Astrocyte (in vitro differentiated cells and primary cell): ENCODE results near the gene ACACA. TPM values are rescaled to one million over a fixed set of nuclear protein-coding genes. Genes with fewer than 3 reads are reported as not detected.

Experiments used
- DNase-seq: peaks from one replicate; pipeline ENCODE4 v3.0.0-alpha.2; 2010; ENCODE audit warnings: low read depth
- FAIRE-seq: peaks from 2 replicates; lab custom pipeline; 2011; peaks lifted over from hg19 to GRCh38; lab: Jason Lieb, UNC
- H2AFZ ChIP-seq: 2 replicates; pipeline ENCODE4 v1.6.0; 2012; ENCODE audit warnings: low read depth, low read length, inconsistent platforms
- H3K27ac ChIP-seq: 2 replicates; pipeline ENCODE4 v1.5.1; 2011; ENCODE audit warnings: low read depth, low read length, inconsistent platforms
- H3K27me3 ChIP-seq: 2 replicates; pipeline ENCODE4 v1.6.0; 2011; ENCODE audit warnings: low read length, inconsistent platforms; ENCODE audit not compliant: insufficient read depth
- H3K36me3 ChIP-seq: 2 replicates; pipeline ENCODE4 v1.5.1; 2011; ENCODE audit warnings: low read length, inconsistent platforms; ENCODE audit not compliant: insufficient read depth
- H3K4me1 ChIP-seq: 2 replicates; pipeline ENCODE4 v1.5.1; 2011; ENCODE audit warnings: low read length, inconsistent platforms; ENCODE audit not compliant: insufficient read depth
- H3K4me2 ChIP-seq: 2 replicates; pipeline ENCODE4 v1.6.0; 2012; ENCODE audit warnings: low read length, inconsistent platforms
- H3K4me3 ChIP-seq: 2 replicates; pipeline ENCODE4 v1.5.1; 2011; ENCODE audit warnings: low read depth, mild to moderate bottlenecking, low read length, inconsistent platforms; ENCODE audit not compliant: insufficient read depth
- H3K79me2 ChIP-seq: 2 replicates; pipeline ENCODE4 v1.6.0; 2012; ENCODE audit warnings: mild to moderate bottlenecking, low read length, inconsistent platforms; ENCODE audit not compliant: insufficient read depth
- H3K9ac ChIP-seq: 2 replicates; pipeline ENCODE4 v1.6.0; 2012; ENCODE audit warnings: mild to moderate bottlenecking, low read length, inconsistent platforms
- H3K9me3 ChIP-seq: 2 replicates; pipeline ENCODE4 v1.5.1; 2012; ENCODE audit warnings: low read depth, mild to moderate bottlenecking, low read length, inconsistent platforms; ENCODE audit not compliant: insufficient read depth
- H4K20me1 ChIP-seq: 2 replicates; pipeline ENCODE4 v1.6.0; 2012; ENCODE audit warnings: low read length, inconsistent platforms; ENCODE audit not compliant: insufficient read depth
- H3K27ac Mint-ChIP-seq: one replicate; pipeline ENCODE4 v1.8.0; 2021; ENCODE audit warnings: mild to moderate bottlenecking, mixed read lengths; ENCODE audit not compliant: unreplicated experiment
- H3K27me3 Mint-ChIP-seq: one replicate; pipeline ENCODE4 v1.8.0; 2021; ENCODE audit warnings: low read depth, mixed read lengths; ENCODE audit not compliant: unreplicated experiment
- H3K36me3 Mint-ChIP-seq: one replicate; pipeline ENCODE4 v1.8.0; 2021; ENCODE audit warnings: low read depth, mixed read lengths; ENCODE audit not compliant: unreplicated experiment
- H3K4me1 Mint-ChIP-seq: one replicate; pipeline ENCODE4 v1.8.0; 2021; ENCODE audit warnings: low read depth, mixed read lengths; ENCODE audit not compliant: unreplicated experiment
- H3K4me3 Mint-ChIP-seq: one replicate; pipeline ENCODE4 v1.8.0; 2021; ENCODE audit warnings: mild to moderate bottlenecking, moderate library complexity, mixed read lengths; ENCODE audit not compliant: unreplicated experiment
- H3K9me3 Mint-ChIP-seq: one replicate; pipeline ENCODE4 v1.8.0; 2021; ENCODE audit warnings: mild to moderate bottlenecking, mixed read lengths; ENCODE audit not compliant: unreplicated experiment
- EZH2 ChIP-seq: IDR thresholded peaks from 2 replicates; pipeline ENCODE4 v1.6.1; 2012; ENCODE audit warnings: mild to moderate bottlenecking, low read length, inconsistent platforms; ENCODE audit not compliant: insufficient read depth
- total RNA-seq: library from RNA; stranded (reverse); gene quantifications from 2 replicates; pipeline ENCODE4 v1.2.1, GENCODE V29; 2021
- TF ChIP-seq, protein P1 (sequence below): IDR thresholded peaks from 2 replicates; pipeline ENCODE4 v1.5.1; 2011; ENCODE audit warnings: low read depth, mild to moderate bottlenecking, inconsistent platforms, low read length, moderate library complexity; ENCODE audit not compliant: insufficient read depth

Gene ACACA
- total RNA-seq, 1 donor from 2014 or later: 88.3 TPM

DNA sequence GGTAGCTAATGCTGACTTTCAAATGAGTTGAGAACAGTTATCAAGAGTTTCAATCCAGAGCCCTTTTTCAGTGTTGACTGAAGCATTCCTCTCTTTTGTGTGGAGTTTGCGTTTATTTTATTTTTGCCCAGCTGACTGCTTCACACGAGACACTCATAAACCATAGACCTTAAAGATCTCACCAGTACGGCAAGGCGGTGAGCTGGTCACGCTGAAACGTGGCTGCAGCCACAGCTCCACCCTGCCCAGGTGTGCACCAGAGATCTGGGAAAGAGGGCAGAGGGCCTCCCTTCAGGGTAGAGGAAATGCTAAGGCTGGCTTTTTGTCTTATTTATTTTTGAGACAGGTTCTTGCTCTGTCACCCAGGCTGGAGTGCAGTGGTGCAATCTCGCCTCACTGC is 345.7 kb downstream of the ACACA start:
- Mint-ChIP-seq H3K27ac (no peak overlapping the region), H3K27me3 (peaks cover 21% of the 10 kb centered on the region), H3K36me3 (peaks cover 5% of the 10 kb centered on the region), H3K4me1 (no peaks in the 10 kb centered on the region), H3K9me3 (no peaks in the 10 kb centered on the region), H3K4me3 (no peak overlapping the region)
- Histone ChIP-seq H3K4me3 (no peak overlapping the region), H3K27ac (no peak overlapping the region), H3K79me2 (no peaks in the 10 kb centered on the region), H3K9ac (no peak overlapping the region), H3K27me3 (peaks cover 7% of the 10 kb centered on the region), H3K9me3 (no peaks in the 10 kb centered on the region), H3K4me2 (no peak overlapping the region), H3K36me3 (peaks cover 9% of the 10 kb centered on the region), H2AFZ (no peak overlapping the region), H3K4me1 (no peaks in the 10 kb centered on the region), H4K20me1 (no peaks in the 10 kb centered on the region)
- TF ChIP-seq EZH2: no peak
- TF ChIP-seq, protein P1, sequence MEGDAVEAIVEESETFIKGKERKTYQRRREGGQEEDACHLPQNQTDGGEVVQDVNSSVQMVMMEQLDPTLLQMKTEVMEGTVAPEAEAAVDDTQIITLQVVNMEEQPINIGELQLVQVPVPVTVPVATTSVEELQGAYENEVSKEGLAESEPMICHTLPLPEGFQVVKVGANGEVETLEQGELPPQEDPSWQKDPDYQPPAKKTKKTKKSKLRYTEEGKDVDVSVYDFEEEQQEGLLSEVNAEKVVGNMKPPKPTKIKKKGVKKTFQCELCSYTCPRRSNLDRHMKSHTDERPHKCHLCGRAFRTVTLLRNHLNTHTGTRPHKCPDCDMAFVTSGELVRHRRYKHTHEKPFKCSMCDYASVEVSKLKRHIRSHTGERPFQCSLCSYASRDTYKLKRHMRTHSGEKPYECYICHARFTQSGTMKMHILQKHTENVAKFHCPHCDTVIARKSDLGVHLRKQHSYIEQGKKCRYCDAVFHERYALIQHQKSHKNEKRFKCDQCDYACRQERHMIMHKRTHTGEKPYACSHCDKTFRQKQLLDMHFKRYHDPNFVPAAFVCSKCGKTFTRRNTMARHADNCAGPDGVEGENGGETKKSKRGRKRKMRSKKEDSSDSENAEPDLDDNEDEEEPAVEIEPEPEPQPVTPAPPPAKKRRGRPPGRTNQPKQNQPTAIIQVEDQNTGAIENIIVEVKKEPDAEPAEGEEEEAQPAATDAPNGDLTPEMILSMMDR: no peak
- FAIRE-seq: no peak
- no peak for DNase-seq

DNA sequence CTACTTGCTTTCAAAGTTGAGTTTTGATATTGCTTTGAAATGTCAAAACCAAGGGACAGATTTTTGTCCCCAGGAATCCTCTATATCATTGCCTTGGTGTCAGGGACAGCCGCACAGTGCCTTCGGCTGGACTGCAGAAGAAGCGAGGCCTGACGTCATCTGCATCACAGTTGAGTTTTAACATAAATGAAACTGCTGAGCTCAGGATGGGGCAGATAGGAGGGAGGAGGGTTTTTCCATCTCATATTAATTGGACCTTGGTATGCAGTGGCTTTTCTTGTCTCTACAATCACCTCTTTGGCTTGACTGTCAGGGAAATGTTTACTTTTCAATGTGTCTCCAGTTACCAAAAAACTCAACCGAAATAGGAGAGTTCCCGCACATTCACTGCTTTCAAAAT is 346.5 kb downstream of the ACACA start:
- no peaks in the 10 kb centered on the region for H3K4me1 ChIP-seq
- Mint-ChIP-seq H3K4me3 (no peak overlapping the region), H3K4me1 (no peaks in the 10 kb centered on the region), H3K27me3 (peaks cover 14% of the 10 kb centered on the region), H3K27ac (no peak overlapping the region), H3K36me3 (peaks cover 7% of the 10 kb centered on the region), H3K9me3 (no peaks in the 10 kb centered on the region)
- no peaks in the 10 kb centered on the region for H3K79me2 ChIP-seq
- H3K27me3 ChIP-seq: peaks cover 7% of the 10 kb centered on the region
- no peak overlapping the region for H3K4me3 ChIP-seq
- H3K27ac ChIP-seq: no peak overlapping the region
- TF ChIP-seq EZH2: no peak
- TF ChIP-seq, protein P1: no peak
- no peak overlapping the region for H2AFZ ChIP-seq
- DNase-seq (no peak), FAIRE-seq (no peak)
- H3K9me3 ChIP-seq: no peaks in the 10 kb centered on the region
- H3K9ac ChIP-seq: no peak overlapping the region
- no peaks in the 10 kb centered on the region for H4K20me1 ChIP-seq
- no peak overlapping the region for H3K4me2 ChIP-seq
- H3K36me3 ChIP-seq: peaks cover 9% of the 10 kb centered on the region

DNA sequence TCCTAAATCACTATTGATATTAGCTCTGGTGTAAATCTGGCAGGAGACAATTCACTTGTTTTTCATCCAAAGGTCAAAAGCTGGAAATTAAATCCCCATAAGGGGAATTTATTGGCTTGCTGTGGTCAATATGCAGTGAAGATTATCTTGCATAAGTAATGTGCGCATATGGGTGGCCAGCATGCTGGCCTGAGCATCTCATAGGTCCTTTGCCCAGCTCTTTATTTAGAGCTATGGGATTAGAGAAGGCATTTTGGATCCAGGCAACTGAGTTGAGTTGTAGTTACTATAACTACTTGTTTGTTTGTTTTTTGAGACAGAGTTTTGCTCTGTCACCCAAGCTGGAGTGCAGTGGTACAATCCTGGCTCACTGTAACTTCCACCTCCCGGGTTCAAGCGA is 347.1 kb downstream of the ACACA start:
- DNase-seq: no peak
- FAIRE-seq: no peak

More for the DNA sequence above, 347.1 kb downstream of the ACACA start:
- TF ChIP-seq EZH2: no peak
- TF ChIP-seq, protein P1: no peak
- Mint-ChIP-seq H3K9me3 (no peaks in the 10 kb centered on the region), H3K4me1 (no peaks in the 10 kb centered on the region), H3K27me3 (peaks cover 8% of the 10 kb centered on the region), H3K36me3 (peaks cover 12% of the 10 kb centered on the region), H3K4me3 (no peak overlapping the region), H3K27ac (no peak overlapping the region)
- Histone ChIP-seq H3K9me3 (no peaks in the 10 kb centered on the region), H2AFZ (no peak overlapping the region), H3K27me3 (peaks cover 1% of the 10 kb centered on the region), H4K20me1 (no peaks in the 10 kb centered on the region), H3K9ac (no peak overlapping the region), H3K4me2 (no peak overlapping the region), H3K27ac (no peak overlapping the region), H3K4me1 (no peaks in the 10 kb centered on the region), H3K36me3 (peaks cover 9% of the 10 kb centered on the region), H3K79me2 (no peaks in the 10 kb centered on the region), H3K4me3 (no peak overlapping the region)
